ENCODE results near the gene HBS1L.

The HBS1L gene

DNA sequence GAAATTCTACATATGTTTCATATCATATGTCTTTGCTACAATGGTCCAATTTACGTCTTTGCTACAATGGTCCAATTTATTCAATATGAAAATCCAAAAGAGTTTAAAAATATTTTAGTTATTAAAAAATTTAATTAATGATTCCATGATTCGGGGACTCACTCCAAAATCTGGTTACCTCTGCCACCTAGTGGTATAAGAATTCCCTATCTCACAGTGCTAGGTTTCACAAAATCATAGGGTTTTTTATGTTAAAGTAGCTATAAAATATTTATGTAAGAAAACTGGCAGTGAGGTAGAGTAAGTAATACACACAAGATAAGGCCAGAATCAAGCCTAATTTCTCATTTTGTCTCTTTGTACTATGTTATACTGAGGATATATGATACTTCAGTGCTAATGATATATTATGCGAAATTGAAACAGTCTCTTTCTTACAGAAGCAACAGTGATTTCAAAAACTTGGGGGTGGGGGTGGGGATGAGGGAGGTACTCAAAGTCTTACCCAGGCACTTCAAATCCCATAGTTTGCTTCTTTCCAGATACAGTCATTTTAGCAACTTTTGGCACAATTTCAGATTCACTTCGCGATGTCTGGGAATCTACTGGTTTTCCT is 52.3 kb downstream of the HBS1L start:
- DNase-seq (ENCODE audit: low read depth in 2 of 2): no peak

DNA sequence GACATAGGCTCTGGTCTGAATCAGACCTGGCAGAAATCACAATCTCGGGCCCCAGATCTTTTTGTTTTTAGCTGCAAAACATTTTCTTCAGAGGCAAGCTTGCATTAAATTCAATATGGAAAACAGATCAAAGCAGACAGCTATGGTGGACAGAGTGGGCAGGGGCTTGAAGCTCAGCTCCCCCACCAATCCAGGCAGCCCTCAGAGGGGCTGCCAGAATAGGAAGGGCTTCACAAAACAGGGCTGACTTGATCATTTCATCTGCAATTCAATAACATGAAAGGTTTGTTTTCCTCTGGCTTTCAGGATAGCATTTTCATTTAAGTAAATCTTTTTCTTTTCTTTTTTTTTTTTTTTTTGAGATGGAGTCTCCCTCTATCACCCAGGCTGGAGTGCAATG is 55.5 kb downstream of the HBS1L start:
- DNase-seq (ENCODE audit: low read depth in 2 of 2): no peak

DNA sequence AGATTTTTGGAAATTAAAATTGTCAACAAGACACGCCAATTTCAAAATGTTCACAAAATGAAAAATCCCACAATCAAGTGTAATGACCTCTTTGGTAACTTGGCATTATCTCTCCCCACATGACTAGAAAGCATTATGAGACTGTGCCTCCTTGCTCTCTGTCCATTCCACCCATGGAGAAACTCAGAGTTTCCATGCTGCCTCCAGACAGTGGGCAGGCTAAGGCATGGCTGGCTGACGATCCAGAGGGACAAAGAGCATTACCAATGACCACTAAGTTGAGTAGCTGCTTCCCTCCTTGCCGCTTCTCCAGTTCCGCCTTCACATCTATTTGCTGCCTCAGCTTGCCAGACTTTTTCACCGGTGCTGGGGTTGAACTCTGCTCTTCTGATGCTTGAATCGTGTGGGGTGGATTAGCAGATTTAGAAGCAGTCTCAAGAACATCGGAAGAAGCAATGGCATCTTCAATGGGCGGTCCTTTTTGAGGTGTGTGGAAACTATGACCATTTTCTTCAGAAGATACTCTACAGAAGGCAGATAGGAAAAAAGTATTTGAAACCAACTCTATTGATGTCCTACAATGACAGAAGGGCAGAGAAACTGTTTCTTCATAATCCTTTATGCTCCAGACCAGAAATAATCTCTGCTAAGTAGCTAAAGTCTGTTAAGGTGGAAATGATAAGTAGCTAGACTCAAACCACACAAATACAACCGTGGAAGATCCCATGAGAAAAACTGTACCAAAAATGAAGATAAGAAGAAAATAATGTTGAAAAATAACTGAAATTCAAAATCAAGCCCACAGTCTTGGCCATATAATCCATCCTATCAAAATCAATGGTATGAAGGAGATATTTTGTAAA is 57.3 kb downstream of the HBS1L start:
- no peak for DNase-seq (ENCODE audit: low read depth in 2 of 2)

DNA sequence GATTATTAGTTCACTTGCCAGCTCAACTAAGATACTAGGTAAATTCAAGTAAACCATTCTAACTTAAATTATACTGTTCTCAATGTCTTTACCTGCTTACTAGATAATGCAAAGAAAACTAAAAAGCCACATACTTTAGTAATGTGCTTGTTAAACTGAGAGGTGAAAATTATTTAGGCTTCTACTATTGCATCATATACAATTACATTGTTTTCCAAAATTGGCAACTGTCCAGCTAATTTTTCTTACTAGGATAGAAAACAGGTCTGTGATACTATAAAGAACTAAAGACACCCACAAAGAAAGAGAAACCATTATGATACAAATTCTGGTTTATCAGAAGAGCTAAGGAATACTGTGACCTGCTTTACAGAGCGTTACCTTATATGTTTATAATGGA is 59.1 kb downstream of the HBS1L start:
- no peak for DNase-seq (ENCODE audit: low read depth in 2 of 2)

DNA sequence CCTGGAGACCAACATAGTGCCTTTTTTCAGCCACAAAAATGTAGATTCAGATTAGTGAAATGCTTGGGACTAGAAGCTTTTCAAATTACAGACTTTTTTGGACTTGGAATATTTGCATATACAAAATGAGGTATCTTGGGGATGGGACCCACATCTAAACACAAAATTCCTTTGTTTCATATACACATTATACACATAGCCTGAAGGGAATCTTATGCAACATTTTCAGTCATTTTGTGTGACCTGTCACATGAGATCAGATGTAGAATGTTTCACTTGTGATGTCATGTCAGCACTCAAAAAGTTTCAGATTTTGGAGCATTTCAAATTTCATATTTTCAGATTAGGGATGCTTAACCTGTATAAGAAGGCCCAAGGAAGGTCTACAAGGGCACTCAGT is 60.2 kb downstream of the HBS1L start:
- DNase-seq (ENCODE audit: low read depth in 2 of 2): no peak

DNA sequence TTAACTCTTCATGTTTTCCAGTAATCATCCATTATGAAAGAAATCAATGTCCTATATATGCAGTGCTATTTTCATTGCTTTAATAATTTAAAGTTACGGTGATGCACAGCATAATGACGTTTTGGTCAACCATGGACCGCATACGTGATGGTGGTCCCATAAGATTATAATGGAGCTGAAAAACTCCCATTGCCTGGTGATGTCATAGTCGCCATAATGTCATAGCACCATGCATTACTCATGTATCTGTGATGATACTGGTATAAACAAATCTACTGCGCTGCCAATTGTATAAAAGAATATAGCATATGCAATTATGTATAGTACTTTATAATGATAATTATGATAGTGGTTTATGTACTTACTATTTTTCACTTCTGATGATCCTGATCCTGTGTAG is 62.5 kb downstream of the HBS1L start:
- DNase-seq (ENCODE audit: low read depth in 2 of 2): no peak

DNA sequence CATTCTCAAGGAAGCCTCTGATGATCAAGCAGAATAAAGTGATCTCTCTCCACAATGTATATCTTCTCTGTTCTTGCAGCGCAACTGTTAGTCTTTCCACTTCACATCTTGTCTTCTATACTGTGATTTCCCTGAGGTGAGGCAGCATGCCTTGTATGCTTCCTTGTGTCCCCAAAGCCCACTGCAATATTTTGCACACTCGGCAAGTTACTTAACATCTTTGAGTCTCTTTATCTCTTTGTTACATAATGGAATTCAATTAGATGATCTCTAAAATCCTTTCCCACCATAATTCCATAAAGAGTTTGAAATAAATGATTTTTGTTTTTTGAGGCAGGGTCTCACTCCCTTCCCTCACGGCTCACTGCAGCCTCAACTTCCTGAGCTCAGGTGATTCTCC is 64.4 kb downstream of the HBS1L start:
- no peak for DNase-seq (ENCODE audit: low read depth in 2 of 2)

DNA sequence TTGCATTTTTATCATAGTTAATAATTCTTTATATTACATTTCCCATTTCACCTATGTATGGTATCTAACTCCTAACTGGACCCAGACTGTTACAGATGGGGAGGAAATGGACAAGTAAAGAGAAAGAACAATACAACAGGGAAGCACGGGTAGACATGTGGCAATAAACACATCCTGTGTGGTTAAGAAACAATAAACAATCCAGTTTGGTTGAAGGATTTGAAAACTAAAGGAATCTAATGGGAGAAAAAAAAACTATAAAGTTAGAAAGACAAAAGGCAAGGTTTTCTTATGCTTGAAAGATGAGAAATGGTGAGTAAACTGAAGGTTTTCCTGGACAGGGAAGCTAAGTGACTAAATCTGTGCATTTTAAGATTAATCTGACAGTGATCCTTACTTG is 69.8 kb downstream of the HBS1L start:
- no peak for DNase-seq (ENCODE audit: low read depth in 2 of 2)

DNA sequence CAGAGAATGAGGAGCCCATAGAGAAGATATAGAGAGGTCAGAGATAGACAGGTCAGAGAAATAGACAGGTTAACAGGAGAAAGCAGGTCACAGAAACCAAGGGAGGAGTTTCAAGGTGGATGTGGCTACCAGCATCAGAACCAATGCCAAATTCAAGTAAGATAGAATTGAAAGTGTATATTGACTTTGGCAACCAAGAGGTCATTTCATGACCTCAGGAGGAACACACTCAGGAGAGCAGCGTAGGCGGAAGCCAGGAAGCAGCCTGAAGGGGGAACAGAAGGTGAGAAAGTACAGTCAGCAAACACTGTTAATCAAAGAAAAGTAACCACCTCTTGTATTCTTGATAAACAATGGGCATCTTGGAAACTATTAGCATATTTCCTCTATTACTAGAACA is 70.8 kb downstream of the HBS1L start:
- DNase-seq (ENCODE audit: low read depth in 2 of 2): no peak

DNA sequence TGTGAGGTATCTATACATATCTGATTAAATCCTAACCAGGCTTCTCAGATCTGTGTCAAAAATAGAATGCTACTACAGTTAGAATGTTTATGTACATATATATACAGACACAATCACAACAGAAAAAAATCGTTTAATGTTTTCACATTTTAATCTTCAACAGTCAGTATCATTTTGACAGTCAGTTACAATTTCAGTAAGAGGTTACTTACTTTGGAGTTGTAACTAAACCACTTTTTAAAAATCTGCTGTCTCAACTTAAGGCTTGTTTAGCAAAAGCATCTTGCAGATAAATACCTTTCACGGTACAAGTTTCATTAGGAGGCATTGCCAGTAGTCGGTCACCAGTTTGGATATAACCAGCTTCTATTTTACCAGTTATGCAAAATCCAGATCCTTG is 72.5 kb downstream of the HBS1L start:
- no peak for DNase-seq (ENCODE audit: low read depth in 2 of 2)

DNA sequence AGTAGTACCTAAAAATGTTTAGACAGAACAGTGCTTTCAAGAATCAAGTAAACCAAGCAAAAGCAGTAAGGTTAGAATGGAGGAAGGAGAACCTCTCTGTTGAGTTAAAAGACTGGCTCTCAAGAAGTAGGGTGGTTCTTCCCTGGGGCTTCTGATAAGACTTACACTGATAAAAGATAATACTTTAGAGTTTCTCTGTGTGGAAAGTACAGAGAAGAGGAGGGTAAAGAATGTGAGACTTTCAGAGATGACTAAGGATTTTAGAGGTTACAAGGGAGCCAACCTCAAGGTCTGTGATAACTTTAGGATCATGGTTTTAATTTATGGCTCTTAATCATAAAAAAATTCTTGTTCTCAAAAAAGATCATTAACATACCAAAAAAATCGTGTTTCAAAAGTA is 73.8 kb downstream of the HBS1L start:
- DNase-seq (ENCODE audit: low read depth in 2 of 2): no peak

DNA sequence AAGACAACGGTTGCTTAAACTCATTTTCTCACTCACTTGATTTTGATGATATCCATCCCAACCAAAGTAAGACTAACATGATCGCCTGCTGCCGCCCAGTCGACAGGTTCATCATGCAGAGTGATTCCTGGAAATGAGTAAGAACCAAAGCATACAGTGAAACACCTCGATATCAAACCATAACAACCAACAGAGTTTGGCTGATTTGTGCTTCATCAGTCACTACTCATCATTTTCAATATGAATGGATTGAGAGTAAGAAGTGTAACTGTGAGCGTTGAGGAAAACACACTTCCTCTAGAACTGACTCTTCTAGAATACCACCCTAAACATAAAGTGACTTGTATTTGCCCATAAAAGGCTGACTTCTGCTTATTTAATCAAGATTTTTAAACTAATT is 75.5 kb downstream of the HBS1L start:
- DNase-seq (ENCODE audit: low read depth in 2 of 2): no peak

DNA sequence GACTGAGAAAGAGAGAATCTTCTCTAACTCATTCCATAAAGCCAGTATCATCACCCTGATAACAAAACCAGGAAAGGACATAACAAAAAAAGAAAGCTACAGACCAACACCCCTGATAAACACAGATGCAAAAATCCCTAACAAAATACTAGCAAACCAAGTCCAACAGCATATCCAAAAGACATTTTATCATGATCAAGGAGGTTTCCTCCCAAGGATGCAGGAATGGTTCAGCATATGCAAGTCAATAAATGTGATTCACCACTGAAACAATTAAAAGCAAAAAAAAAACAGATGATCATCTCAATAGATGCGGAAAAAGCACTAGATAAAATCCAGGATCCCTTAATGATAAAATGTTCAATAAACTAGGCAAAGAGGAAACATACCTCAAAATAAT is 80.3 kb downstream of the HBS1L start:
- no peak for DNase-seq (ENCODE audit: low read depth in 2 of 2)

DNA sequence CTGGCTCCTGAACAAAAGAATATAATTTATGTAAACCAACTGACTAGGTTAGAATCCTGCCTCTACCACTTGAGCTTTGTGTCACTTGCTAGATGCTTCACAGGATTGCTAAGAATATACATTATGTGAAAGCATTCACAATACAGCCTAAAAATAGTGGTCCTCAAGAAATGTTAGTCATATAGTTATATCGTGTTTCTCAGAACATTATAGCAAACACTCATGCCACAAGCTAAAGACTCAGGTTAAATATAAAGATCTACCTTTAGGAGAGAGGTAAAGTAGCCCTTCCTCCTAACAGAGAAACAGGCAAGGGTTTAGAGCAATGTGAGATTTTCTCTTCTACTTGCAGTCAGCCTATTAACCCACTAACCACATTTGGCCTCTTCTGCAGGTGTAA is 86.9 kb downstream of the HBS1L start:
- DNase-seq (ENCODE audit: low read depth in 2 of 2): no peak

DNA sequence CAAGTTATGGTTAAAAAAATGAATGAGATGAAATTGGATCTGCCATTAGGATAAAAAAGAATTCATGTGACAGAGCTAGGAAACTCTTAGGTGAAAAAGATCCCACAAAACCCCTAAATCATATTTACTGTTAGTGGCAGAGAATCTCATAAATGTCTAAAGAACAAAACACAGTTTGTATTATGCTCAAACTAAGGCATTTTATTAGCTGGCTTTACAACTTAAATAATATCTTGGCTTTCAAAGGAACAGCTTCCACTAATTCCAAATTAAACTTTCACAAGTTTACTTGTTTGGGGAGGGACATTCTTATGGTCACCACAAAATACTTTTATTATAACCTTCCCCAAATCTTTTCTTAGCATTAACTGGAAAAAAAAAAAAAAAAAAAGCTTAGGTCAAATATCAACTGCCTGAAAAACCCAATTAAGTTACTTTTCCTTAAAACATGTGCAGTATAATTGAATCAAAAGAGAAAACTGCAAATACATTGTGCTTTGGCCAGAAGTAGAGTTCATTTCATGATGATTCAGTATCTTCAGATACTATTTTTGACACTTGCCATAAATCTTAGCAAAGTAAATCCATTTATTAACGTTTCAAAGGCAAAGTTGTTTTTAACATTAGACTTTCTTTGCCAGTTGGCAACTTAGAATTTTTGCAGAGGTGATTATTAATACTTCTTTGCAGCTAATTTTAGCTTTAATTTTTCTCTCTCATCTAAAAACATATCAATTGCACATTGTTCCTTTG is 90.0 kb downstream of the HBS1L start:
- DNase-seq (ENCODE audit: low read depth in 2 of 2): no peak

DNA sequence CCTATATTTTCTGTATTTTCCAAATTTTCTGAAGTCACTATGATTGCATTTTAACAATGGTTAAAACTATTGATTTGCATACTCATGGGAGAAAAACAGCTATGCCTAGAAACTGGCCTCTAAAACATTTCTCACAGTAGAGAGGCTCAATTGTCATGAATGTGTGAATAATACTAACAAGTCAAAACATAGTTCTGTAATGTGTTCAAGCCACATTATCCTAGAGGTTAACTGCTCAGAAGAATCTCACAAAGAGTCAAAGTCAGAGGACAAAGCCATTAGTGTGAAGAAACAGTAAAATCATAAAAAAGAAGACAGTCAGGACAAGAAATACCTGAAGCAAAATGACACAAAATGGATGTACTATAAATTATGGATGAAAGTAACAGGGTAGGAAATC is 92.2 kb downstream of the HBS1L start:
- no peak for DNase-seq (ENCODE audit: low read depth in 2 of 2)

DNA sequence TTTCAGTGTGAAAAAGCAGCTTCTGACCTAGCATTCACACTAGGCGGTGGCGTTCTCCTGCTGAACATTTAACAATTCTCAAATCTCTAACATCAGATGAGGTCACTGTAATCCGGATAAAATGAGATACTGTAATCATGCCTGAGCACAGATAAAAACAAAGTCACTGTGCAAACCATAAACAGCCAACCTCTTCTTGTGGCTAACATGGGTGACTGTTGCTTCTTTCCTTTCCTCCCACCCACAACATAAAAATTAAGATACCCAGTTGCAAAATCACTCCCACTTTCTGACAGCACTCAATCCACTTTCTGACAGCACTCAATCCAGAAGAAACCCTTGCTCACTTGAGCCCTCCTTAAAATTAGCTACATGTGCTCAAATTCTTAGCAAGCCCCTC is 93.3 kb downstream of the HBS1L start:
- no peak for DNase-seq (ENCODE audit: low read depth in 2 of 2)

DNA sequence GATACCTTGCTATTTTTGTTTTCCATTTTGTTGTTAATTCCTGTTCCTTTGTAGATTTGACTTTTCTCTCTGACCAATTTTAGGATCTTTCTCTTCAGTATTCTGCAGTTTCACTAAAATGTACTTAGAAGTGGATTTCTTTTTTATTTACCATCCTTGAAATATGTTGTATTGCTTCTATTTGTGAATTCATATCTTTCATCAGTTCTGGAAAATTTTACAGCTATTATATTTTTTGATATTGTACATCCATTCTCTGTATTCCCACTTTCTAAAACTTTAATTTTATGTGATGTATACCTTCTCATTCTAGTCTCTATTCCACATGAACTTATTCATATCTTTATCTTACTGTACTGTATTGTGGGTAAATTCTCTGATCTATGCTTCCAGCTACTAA is 95.0 kb downstream of the HBS1L start:
- no peak for DNase-seq (ENCODE audit: low read depth in 2 of 2)

DNA sequence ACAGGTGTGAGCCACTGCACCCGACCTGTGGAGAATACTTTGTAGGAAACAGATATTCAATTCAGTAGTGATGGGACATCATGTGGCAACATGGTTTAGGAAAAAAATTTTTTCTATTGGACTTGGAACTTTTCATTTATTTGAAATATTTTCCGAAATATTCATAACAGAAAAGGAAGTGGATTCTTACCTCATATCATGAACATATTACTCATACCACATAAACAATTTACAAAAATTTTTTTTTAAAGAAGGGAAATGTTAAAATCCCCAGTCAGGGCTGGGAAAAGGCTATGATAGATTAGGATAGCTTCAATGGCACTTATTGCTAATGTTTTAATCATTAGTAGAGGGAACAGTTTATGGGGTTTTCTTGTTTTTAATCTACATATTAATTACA is 97.9 kb downstream of the HBS1L start:
- DNase-seq (ENCODE audit: low read depth in 2 of 2): no peak

DNA sequence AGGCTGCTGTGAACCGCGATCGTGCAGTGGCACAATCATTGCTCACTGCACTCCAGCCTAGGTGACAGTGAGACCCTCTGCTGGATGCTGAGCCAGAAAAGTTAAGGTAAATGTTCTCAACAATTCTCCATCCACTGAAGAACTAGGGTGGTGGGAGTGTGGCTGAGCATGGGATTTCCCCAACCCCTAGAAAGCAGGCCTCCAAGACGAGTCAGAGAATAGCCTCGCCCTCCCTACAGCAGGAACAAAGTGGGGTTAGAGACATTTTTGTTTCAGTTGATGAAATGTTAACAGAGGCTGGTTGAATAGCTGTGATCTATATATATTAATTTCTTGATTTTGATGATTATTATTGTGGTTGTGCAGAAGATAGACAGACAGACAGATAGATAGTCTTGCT is 98.6 kb downstream of the HBS1L start:
- no peak for DNase-seq (ENCODE audit: low read depth in 2 of 2)

DNA sequence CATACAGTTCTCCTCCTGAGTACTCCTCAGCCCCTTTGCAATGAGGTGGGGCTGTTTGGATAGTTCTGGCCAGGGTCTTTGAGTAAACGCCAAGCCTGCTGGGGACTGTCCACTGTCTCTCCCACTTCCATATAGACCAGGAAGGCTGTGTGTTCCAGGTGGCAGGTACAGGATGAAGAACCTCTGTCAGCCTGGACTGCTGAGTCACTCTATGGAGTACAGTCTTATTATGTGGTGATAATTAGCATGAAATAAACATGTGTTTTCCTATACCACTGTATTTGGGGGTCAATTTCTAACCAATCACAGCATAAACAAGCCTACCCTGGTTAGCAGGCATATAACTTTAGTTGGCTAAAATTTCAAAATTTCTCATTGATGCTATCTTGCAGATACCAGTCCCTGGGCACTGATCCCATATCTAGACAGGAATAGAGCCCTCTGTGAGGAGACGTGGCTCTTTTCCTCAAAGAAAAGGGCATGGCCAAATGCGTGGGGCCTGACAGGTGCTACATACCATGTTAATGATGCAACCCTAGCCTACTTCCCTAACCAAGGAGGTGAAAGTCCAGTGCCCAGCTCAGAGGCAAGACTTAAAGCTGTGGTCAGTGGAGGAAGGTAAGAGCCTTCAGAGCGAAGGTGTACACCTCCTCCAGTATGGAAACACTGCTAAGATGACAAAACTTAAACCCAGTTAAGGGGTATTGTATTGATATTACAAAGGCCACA is 100.2 kb downstream of the HBS1L start:
- DNase-seq (ENCODE audit: low read depth in 2 of 2): no peak
